ENCODE results near the gene ZNF639.

ZNF639 gene

DNA sequence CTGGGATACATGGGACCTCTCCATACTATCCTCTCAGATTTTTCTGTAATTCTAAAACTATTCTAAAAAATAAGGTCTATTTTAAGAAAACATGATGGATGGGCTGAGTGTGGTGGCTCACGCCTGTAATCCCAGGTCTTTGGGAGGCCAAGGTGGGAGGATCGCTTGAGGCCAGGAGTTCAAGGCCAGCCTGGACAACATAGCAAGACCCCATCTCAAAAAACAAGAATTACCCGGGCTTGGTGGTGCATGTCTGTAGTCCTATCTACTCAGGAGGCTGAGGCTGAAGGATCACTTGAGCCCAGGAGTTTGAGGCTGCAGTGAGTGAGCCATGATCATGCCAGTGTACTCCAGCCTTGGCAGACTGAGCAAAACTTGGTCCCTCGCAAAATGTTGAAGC is 9.4 kb downstream of the ZNF639 start:
- H3K4me3 ChIP-seq (ENCODE audit: low read depth, low read length): no peak overlapping the region
- no peak for TF ChIP-seq CTCF (IDR thresholded peaks at IDR 0.05; ENCODE audit: control insufficient read depth, extremely low read depth, insufficient read depth)
- no peak for DNase-seq (ENCODE audit: low read depth)

DNA sequence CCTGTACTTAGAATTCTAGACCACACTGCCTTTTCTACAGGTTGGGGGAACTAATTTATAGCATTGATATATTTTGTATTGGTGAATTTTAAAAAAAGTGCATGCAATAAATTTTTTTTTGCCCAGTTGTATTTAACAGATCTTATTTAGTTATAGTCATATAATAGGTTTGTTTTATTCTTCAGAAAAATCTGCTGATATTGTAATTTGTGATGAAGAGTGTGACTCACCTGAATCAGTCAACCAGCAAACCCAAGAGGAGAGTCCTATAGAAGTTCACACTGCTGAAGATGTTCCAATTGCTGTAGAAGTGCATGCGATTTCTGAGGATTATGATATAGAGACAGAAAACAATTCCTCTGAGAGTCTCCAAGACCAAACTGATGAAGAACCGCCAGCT is 10.3 kb downstream of the ZNF639 start:
- no peak for DNase-seq (ENCODE audit: low read depth)
- H3K4me3 ChIP-seq (ENCODE audit: low read depth, low read length): no peak overlapping the region
- TF ChIP-seq CTCF (IDR thresholded peaks at IDR 0.05; ENCODE audit: control insufficient read depth, extremely low read depth, insufficient read depth): no peak

GRCh38 chr3:179336345-179336929 is 13.6 kb downstream of the ZNF639 start:
- no peak overlapping the region for H3K4me3 ChIP-seq (ENCODE audit: low read depth, low read length)
- TF ChIP-seq CTCF (IDR thresholded peaks at IDR 0.05; ENCODE audit: control insufficient read depth, extremely low read depth, insufficient read depth): no peak
- DNase-seq (ENCODE audit: low read depth): no peak

GRCh38 chr3:179347345-179348194 is 24.7 kb downstream of the ZNF639 start, which contains the start of gene MFN1:
MFN1 (plus strand) TSS chr3:179347709; CDS start chr3:179348852, 1,143 bp downstream.
- DNase-seq (ENCODE audit: low read depth): peak; percentile 88
- peak within 1 kb of the TSS; percentile 75 for H3K4me3 ChIP-seq (ENCODE audit: low read depth, low read length)
- TF ChIP-seq CTCF (IDR thresholded peaks at IDR 0.05; ENCODE audit: control insufficient read depth, extremely low read depth, insufficient read depth): no peak

- TF ChIP-seq CTCF (IDR thresholded peaks at IDR 0.05; ENCODE audit: control insufficient read depth, extremely low read depth, insufficient read depth): no peak
- no peak for DNase-seq (ENCODE audit: low read depth)
Measured at GRCh38 chr3:179348325-179349013, 25.6 kb downstream of the ZNF639 start.

GRCh38 chr3:179355996-179356395 is 33.2 kb downstream of the ZNF639 start:
- TF ChIP-seq CTCF (IDR thresholded peaks at IDR 0.05; ENCODE audit: control insufficient read depth, extremely low read depth, insufficient read depth): no peak
- H3K4me3 ChIP-seq (ENCODE audit: low read depth, low read length): no peak overlapping the region

More at GRCh38 chr3:179348325-179349013, 25.6 kb downstream of the ZNF639 start:
- H3K4me3 ChIP-seq (ENCODE audit: low read depth, low read length): peak overlapping the region; percentile 75

More at GRCh38 chr3:179355996-179356395, 33.2 kb downstream of the ZNF639 start:
- DNase-seq (ENCODE audit: low read depth): no peak
